ENCODE results near the gene ARHGEF2.
A peak's percentile ranks its signal among the peaks of the same experiment; 100 is the strongest.

ARHGEF2 gene

DNA sequence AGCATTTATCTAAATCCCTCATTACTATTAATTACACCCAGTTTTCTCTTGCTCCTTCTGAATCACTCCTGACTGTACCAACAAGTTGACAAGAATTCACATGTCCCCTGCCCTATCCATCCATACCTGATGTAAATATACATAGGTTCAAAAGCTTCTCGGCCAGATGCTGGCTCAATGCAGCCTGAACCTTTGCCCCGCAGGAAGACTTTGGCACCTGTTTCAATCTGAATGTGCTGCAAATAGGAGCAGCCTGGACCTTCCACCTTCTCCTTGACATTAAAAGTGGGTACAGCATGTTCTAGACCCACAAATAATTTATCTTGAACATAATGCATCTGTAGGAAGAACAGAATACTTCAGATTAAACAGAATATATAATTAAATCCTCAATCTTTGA lies 52.8 kb downstream of the ARHGEF2 start:
- Histone ChIP-seq H3K9ac (no peak overlapping the region), H3K4me2 (no peak overlapping the region), H3K4me3 (no peak overlapping the region), H3K27me3 (no peaks in the 10 kb centered on the region), H3K4me1 (peaks cover 4% of the 10 kb centered on the region), H4K20me1 (peaks cover 83% of the 10 kb centered on the region), H3K9me3 (no peaks in the 10 kb centered on the region), H3K27ac (no peak overlapping the region), H3K36me3 (peaks cover 100% of the 10 kb centered on the region)
- TF ChIP-seq Cebpa-rat (IDR thresholded peaks at IDR 0.05), result no peak

DNA sequence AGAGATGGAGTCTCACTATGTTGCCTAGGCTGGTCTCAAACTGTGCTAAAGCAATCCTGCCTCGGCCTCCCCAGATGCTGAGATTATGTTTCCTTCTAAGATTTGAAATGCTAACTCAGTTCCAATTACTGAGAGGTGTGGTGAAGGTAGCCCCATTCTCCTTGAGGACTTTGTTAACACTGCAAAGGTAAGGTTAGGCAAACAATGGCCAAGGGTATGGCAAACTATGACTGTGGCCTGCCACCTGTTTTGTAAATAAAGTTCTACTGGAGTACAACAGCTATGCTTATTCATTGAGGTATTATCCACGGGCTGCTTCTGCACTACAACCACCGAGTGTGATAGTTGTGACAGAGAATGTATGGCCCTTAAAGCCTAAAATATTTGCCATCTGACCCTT lies 57.6 kb downstream of the ARHGEF2 start:
- Histone ChIP-seq H3K4me2 (no peak overlapping the region), H3K4me3 (no peak overlapping the region), H4K20me1 (peaks cover 81% of the 10 kb centered on the region), H3K27ac (no peak overlapping the region), H3K4me1 (no peaks in the 10 kb centered on the region), H3K9me3 (no peaks in the 10 kb centered on the region), H3K27me3 (no peaks in the 10 kb centered on the region), H3K9ac (no peak overlapping the region), H3K36me3 (peaks cover 100% of the 10 kb centered on the region)
- no peak for TF ChIP-seq Cebpa-rat (IDR thresholded peaks at IDR 0.05)

DNA sequence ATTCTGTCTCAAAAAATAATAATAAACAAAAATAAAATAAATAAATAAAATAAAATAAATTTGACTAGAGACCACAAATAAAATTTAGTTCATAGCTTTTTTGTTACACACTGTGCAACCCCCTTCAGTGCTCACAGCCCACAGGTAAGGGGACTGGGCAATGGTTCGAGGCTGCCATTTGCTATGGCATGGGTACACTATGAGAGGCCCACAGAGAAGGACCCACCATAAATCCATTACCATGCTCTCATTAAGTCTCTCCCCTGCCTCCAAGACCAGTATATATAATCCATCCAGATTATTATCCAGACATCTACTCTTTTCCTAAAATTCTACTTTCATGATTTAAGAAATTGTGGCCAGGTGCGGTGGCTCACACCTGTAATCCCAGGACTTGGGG lies 58.5 kb downstream of the ARHGEF2 start:
- H3K9ac ChIP-seq, result no peak overlapping the region
- H3K36me3 ChIP-seq, result peaks cover 100% of the 10 kb centered on the region
- H3K4me2 ChIP-seq, result no peak overlapping the region
- H3K27ac ChIP-seq, result no peak overlapping the region
- no peaks in the 10 kb centered on the region for H3K27me3 ChIP-seq
- H3K4me3 ChIP-seq, result no peak overlapping the region
- H3K9me3 ChIP-seq, result no peaks in the 10 kb centered on the region
- H3K4me1 ChIP-seq, result no peaks in the 10 kb centered on the region
- no peak for TF ChIP-seq Cebpa-rat (IDR thresholded peaks at IDR 0.05)
- peaks cover 89% of the 10 kb centered on the region for H4K20me1 ChIP-seq

DNA sequence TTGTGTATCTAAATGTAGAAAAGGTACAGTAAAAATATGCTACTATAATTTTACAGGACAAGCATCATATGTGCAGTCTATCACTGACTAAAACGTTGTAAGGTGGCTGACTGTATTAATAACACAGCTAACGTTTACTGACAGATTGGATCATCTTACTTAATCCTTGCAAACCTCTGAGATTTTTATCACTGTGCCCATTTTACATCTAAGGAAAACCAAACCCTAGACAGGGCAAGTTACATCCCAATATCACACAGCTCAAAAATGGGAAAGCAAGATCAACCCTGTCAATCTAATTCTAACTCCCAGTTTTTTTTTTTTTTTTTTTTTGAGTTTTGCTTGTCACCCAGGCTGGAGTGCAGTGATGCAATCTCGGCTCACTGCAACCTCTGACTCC lies 59.7 kb downstream of the ARHGEF2 start:
- H3K27me3 ChIP-seq, result no peaks in the 10 kb centered on the region
- no peaks in the 10 kb centered on the region for H3K4me1 ChIP-seq
- peaks cover 90% of the 10 kb centered on the region for H4K20me1 ChIP-seq
- H3K4me2 ChIP-seq, result no peak overlapping the region
- H3K4me3 ChIP-seq, result no peak overlapping the region
- no peaks in the 10 kb centered on the region for H3K9me3 ChIP-seq
- peaks cover 100% of the 10 kb centered on the region for H3K36me3 ChIP-seq
- H3K9ac ChIP-seq, result no peak overlapping the region
- H3K27ac ChIP-seq, result no peak overlapping the region
- TF ChIP-seq Cebpa-rat (IDR thresholded peaks at IDR 0.05), result no peak

DNA sequence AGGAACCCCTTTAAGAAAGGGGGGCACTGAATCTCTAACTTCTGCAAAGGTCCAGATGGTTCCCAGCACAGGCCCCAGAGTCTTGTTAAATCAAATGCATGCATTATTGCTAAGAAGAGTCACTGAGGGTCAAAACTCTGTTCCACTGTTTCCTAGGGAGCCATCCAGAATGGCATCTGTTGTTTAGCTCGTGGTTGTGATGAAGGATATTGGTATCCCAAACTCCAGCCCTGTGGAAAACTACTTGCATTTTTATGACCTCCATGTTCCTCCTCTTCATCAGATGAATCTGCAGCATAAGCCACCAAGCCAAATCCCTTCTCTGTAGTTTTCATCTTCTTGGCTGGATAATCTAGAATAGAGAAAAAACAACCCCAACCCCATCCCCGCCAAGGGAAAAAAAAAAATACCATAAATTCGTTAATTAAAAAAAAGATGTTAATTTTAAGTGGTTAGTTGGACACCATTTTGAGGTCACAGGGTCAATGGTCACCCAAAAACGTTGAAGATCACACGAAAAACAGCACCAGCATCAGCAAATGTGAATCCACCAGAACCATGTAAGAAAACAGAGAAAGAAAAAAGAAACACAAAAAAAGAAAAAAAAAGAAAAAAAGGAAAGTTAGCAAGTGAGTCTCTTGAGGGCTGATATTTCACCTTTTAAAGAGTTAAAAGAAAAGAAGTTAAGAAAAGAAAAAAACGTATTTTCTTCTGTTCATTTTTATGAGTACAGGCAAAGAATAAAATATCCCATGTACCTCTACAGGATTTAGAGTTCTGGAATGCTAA lies 64.2 kb downstream of the ARHGEF2 start:
- Histone ChIP-seq H3K4me2 (no peak overlapping the region), H3K36me3 (peaks cover 76% of the 10 kb centered on the region), H3K4me1 (peaks cover 21% of the 10 kb centered on the region), H3K9me3 (no peaks in the 10 kb centered on the region), H3K27me3 (no peaks in the 10 kb centered on the region), H3K4me3 (no peak overlapping the region), H4K20me1 (peaks cover 45% of the 10 kb centered on the region), H3K27ac (no peak overlapping the region), H3K9ac (no peak overlapping the region)
- no peak for TF ChIP-seq Cebpa-rat (IDR thresholded peaks at IDR 0.05)

DNA sequence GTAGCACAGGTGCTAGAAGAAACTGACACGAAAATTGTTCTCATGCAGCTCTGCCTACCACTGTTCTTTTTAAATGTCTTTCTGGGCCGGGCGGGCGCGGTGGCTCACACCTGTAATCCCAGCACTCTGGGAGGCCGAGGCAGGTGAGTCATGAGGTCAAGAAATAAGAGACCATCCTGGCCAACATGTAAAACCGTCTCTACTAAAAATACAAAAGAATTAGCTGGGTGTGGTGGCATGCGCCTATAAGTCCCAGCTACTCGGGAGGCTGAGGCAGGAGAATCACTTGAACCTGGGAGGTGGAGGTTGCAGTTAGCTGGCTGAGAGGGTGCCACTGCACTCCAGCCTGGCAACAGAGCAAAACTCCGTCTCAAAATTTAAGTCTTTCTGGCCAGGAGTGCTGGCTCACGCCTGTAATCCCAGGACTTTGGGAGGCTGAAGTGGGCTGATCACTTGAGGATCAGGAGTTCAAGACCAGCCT lies 66.3 kb downstream of the ARHGEF2 start:
- H3K27ac ChIP-seq, result no peak overlapping the region

DNA sequence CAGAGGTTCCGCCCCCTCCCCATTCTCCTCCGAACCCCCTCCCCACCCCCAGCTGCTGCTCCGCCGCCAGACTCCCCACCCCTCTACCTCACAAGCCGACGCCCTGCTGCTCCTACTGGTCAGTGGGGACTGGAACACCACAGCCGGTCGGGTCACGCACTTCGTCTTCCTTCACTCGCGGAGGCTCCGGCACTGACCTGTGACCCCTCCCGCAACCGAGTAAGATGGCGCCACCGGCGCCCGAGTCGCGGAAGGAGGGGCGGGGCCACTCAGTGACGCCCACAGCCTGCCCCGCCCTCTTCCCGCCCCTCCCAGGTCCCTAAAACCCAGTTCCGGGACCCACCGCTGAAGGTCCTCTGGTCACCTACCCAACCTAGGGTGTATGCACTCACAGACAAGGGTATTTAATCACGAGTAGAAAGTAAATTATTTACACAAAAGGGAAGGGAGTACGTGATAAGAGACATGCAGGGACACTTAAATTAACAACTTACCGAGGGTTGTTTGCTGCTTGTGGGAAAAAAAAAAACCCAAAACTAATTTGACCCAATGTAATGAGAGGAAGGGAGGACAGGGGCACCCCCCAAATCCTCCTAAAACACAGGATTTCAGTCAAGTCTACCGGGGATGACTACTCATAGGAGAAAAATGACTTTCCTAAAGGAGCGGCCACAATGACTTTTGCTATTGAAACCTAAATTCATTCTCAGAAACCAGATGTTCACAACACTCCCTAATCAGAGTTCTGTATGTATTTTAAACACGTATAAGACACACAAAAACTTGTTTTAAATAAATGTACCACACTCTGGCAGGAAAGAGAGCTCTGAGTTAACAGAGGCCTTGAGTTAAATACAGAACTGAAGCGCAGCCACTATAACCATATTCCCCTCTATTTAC lies 66.9 kb downstream of the ARHGEF2 start, which contains the start of gene RIT1:
Gene RIT1 (minus strand): TSS at position 194 of the 900 bp plus-strand sequence. CDS start 588 bp downstream, outside the sequence.
- Histone ChIP-seq H3K4me2 (peak within 1 kb of the TSS; percentile 97), H3K36me3 (peaks cover 75% of the 10 kb centered on the region), H3K9me3 (no peaks in the 10 kb centered on the region), H4K20me1 (peaks cover 23% of the 10 kb centered on the region), H3K4me1 (peaks cover 21% of the 10 kb centered on the region), H3K27me3 (no peaks in the 10 kb centered on the region), H3K9ac (peak within 1 kb of the TSS; percentile 78), H3K4me3 (peak within 1 kb of the TSS; percentile 74), H3K27ac (peak within 1 kb of the TSS; percentile 63)
- no peak for TF ChIP-seq Cebpa-rat (IDR thresholded peaks at IDR 0.05)

More for the DNA sequence above, 66.3 kb downstream of the ARHGEF2 start:
- H3K4me2 ChIP-seq, result peak overlapping the region; percentile 97; the same call in 1 of the 2 replicates
- peak overlapping the region; percentile 78; the same call in 1 of the 2 replicates for H3K9ac ChIP-seq
- no peak for TF ChIP-seq Cebpa-rat (IDR thresholded peaks at IDR 0.05)
- peaks cover 76% of the 10 kb centered on the region for H3K36me3 ChIP-seq
- H3K9me3 ChIP-seq, result no peaks in the 10 kb centered on the region
- H4K20me1 ChIP-seq, result peaks cover 30% of the 10 kb centered on the region
- H3K27me3 ChIP-seq, result no peaks in the 10 kb centered on the region
- peaks cover 21% of the 10 kb centered on the region for H3K4me1 ChIP-seq
- no peak overlapping the region for H3K4me3 ChIP-seq

DNA sequence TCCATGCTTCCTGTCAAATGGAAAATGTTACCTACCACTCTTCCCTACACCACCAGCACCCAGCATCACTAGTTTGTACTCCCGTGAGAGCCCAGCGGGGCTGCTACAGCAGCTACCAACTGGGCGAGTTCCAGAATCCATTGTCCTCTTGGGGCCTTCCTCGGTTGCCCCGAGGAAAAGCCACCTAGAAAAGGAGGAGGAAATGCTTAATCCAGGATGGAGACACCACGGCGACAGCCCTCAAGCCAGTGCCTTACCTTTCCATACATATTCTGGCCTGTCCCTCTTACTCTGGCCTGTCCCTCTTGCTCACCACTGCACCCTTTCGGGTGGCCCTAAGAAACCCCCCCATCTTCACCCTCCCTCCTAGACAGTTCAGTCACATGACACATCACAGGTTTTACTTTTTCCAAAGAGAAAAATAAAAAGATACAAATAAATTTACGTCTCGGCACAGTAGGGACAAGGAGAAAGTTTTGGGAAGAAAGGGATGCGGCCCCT lies 67.7 kb downstream of the ARHGEF2 start:
- Histone ChIP-seq H3K9me3 (no peaks in the 10 kb centered on the region), H3K27ac (peak overlapping the region; percentile 63), H3K9ac (peak overlapping the region; percentile 78), H3K4me3 (peak overlapping the region; percentile 74), H3K4me2 (peak overlapping the region; percentile 97), H3K27me3 (no peaks in the 10 kb centered on the region), H3K4me1 (peaks cover 21% of the 10 kb centered on the region), H3K36me3 (peaks cover 75% of the 10 kb centered on the region), H4K20me1 (peaks cover 16% of the 10 kb centered on the region; the same call in 1 of the 2 replicates)
- no peak for TF ChIP-seq Cebpa-rat (IDR thresholded peaks at IDR 0.05)

DNA sequence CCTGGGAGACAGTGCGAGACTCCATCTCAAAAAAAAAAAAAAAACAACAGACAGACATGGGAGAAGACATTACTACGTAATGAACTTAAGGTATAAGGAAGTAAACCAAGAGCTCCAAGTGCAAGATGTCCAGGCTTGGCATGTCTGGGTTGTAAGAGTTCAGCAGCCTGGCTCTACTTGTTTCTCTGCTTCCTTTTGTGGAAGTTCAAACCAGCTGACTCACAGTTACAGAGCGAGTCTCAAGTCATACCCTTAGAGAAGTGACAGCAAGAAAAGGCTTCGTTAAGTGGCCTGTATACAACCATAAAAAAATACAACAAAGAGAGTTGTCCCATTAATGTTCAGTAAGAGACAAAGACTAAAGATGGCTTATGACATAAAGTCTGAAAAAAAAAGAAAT lies 68.5 kb downstream of the ARHGEF2 start:
- H3K9ac ChIP-seq, result no peak overlapping the region
- H3K4me3 ChIP-seq, result peak overlapping the region; percentile 74; the same call in 1 of the 2 replicates
- peak overlapping the region; percentile 97 for H3K4me2 ChIP-seq
- peaks cover 74% of the 10 kb centered on the region for H3K36me3 ChIP-seq
- no peaks in the 10 kb centered on the region for H3K27me3 ChIP-seq
- H3K4me1 ChIP-seq, result peaks cover 21% of the 10 kb centered on the region
- no peak for TF ChIP-seq Cebpa-rat (IDR thresholded peaks at IDR 0.05)
- no peaks in the 10 kb centered on the region for H3K9me3 ChIP-seq
- no peak overlapping the region for H3K27ac ChIP-seq
- H4K20me1 ChIP-seq, result 0 out of 2 replicates have a peak, but pooled peaks cover 9% of the 10 kb centered on the region

Data from BLaER1 (cell line).